ENCODE measurements around the gene NDUFAF4.

The NDUFAF4 gene

DNA sequence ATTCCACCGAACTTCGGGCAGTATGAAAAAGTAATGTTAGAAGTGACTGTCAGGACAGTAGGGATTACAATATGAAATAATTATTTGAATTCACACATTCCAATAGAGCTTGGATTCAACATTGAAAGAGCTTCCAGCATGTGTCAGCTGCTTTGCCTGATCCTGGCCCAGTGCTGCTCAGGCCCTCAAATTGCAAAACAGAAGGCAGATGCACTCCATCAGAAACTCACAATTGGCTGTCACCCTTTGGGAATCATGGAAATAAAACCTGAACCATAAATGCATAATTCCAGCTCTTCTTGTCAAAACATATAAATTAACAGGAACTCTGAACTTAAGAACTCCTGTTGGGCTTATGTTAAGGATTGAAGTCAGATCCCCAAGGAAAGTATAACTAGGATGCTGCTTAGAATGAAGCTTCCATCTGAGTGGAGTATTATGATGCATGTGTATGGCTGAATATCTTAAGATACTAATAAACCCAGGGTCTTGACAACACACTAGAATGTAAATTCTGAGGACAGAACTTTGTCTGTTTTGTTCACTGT is 1.8 kb upstream of the NDUFAF4 start:
- Histone ChIP-seq H3K27ac (replicated peaks) (no peak overlapping the region), H3K27me3 (ENCODE audit: insufficient read depth, poor library complexity, severe bottlenecking) (no peaks in the 10 kb centered on the region), H3K4me3 (replicated peaks; ENCODE audit: insufficient read depth, low read length) (no peak overlapping the region)
- no peak for DNase-seq (ENCODE audit: low read depth in 1 of 2, low spot score in 1 of 2)
- TF ChIP-seq SPI1 (IDR thresholded peaks at IDR 0.05; ENCODE audit: borderline replicate concordance, low read depth) = no peak
- TF ChIP-seq, protein P1, sequence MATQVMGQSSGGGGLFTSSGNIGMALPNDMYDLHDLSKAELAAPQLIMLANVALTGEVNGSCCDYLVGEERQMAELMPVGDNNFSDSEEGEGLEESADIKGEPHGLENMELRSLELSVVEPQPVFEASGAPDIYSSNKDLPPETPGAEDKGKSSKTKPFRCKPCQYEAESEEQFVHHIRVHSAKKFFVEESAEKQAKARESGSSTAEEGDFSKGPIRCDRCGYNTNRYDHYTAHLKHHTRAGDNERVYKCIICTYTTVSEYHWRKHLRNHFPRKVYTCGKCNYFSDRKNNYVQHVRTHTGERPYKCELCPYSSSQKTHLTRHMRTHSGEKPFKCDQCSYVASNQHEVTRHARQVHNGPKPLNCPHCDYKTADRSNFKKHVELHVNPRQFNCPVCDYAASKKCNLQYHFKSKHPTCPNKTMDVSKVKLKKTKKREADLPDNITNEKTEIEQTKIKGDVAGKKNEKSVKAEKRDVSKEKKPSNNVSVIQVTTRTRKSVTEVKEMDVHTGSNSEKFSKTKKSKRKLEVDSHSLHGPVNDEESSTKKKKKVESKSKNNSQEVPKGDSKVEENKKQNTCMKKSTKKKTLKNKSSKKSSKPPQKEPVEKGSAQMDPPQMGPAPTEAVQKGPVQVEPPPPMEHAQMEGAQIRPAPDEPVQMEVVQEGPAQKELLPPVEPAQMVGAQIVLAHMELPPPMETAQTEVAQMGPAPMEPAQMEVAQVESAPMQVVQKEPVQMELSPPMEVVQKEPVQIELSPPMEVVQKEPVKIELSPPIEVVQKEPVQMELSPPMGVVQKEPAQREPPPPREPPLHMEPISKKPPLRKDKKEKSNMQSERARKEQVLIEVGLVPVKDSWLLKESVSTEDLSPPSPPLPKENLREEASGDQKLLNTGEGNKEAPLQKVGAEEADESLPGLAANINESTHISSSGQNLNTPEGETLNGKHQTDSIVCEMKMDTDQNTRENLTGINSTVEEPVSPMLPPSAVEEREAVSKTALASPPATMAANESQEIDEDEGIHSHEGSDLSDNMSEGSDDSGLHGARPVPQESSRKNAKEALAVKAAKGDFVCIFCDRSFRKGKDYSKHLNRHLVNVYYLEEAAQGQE (IDR thresholded peaks at IDR 0.05; ENCODE audit: insufficient replicate concordance, low read depth) = no peak
- TF ChIP-seq, protein P2, sequence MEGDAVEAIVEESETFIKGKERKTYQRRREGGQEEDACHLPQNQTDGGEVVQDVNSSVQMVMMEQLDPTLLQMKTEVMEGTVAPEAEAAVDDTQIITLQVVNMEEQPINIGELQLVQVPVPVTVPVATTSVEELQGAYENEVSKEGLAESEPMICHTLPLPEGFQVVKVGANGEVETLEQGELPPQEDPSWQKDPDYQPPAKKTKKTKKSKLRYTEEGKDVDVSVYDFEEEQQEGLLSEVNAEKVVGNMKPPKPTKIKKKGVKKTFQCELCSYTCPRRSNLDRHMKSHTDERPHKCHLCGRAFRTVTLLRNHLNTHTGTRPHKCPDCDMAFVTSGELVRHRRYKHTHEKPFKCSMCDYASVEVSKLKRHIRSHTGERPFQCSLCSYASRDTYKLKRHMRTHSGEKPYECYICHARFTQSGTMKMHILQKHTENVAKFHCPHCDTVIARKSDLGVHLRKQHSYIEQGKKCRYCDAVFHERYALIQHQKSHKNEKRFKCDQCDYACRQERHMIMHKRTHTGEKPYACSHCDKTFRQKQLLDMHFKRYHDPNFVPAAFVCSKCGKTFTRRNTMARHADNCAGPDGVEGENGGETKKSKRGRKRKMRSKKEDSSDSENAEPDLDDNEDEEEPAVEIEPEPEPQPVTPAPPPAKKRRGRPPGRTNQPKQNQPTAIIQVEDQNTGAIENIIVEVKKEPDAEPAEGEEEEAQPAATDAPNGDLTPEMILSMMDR (IDR thresholded peaks at IDR 0.05; ENCODE audit: insufficient read depth, low read length) = no peak

DNA sequence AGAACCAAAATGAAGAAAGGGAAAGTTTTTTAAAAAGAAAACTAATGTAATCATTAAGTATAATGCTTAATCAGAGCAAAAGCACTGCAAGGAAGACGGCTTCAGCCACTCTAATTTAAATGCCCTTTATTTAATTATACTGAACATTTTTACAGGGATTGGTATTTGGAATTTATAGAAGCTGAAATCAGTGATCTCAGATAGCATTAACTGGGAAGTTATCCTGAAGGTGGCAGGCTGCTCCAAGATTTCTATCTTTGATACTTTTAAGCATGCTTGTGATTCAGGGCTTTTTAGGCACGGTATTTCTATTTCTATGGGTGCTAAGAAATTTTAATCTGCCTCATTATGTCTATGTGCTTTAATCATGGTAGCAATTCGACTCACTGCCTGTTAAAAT is 1.3 kb upstream of the NDUFAF4 start:
- Histone ChIP-seq H3K4me3 (replicated peaks; ENCODE audit: insufficient read depth, low read length) (no peak overlapping the region), H3K27ac (replicated peaks) (peak overlapping the region; percentile 90; the same call in 1 of the 2 replicates)

DNA sequence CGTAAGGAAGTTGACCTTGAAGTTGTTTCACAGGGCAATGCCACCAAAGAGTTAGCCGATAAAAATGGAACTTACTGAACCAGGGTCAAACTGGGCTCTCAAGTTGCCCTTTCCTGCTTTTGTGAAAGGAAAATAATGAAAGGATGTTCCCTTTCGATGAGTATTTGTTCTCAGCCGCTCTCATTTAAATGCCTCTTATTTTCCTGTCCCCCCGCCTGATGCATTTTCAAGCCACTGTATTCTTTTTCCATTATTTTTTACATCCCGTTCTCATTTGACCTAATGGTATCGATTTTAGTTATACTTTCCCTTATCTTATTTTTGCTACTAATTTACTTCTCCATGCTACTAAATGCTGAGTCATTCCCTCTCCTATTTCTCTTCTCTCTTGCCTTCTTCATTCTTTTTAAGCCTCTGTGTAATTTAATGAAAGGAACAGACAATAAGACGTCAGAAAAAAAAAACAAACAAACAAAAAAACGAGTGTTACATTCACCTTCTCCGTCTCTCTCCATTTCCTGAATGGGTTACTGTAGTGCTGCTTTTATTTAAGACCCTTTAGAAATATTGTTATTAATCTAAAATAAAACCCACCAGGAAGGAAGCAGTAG is 655 bp upstream of the NDUFAF4 start:
- no peaks in the 10 kb centered on the region for H3K27me3 ChIP-seq (ENCODE audit: insufficient read depth, poor library complexity, severe bottlenecking)
- no peak for DNase-seq (ENCODE audit: low read depth in 1 of 2, low spot score in 1 of 2)
- peak overlapping the region; percentile 77 for H3K4me3 ChIP-seq (replicated peaks; ENCODE audit: insufficient read depth, low read length)
- TF ChIP-seq SPI1 (IDR thresholded peaks at IDR 0.05; ENCODE audit: borderline replicate concordance, low read depth) (no peak; the same call in 1 of the 2 replicates), GABPA (IDR thresholded peaks at IDR 0.05; ENCODE audit: low read depth) (peak; percentile 13; the same call in 1 of the 2 replicates)
- H3K27ac ChIP-seq (replicated peaks) = peak overlapping the region; percentile 90

More for the DNA sequence above, 1.3 kb upstream of the NDUFAF4 start:
- TF ChIP-seq GABPA (IDR thresholded peaks at IDR 0.05; ENCODE audit: low read depth) = no peak
- TF ChIP-seq, protein P2 (IDR thresholded peaks at IDR 0.05; ENCODE audit: insufficient read depth, low read length) = no peak
- TF ChIP-seq, protein P1 (IDR thresholded peaks at IDR 0.05; ENCODE audit: insufficient replicate concordance, low read depth) = no peak
- no peak for TF ChIP-seq SPI1 (IDR thresholded peaks at IDR 0.05; ENCODE audit: borderline replicate concordance, low read depth)
- no peak for TF ChIP-seq POLR2AphosphoS5 (IDR thresholded peaks at IDR 0.05; ENCODE audit: low read depth)
- no peaks in the 10 kb centered on the region for H3K27me3 ChIP-seq (ENCODE audit: insufficient read depth, poor library complexity, severe bottlenecking)
- peak in 1 of 2 experiments; percentile 13 for DNase-seq (ENCODE audit: low read depth in 1 of 2, low spot score in 1 of 2)

DNA sequence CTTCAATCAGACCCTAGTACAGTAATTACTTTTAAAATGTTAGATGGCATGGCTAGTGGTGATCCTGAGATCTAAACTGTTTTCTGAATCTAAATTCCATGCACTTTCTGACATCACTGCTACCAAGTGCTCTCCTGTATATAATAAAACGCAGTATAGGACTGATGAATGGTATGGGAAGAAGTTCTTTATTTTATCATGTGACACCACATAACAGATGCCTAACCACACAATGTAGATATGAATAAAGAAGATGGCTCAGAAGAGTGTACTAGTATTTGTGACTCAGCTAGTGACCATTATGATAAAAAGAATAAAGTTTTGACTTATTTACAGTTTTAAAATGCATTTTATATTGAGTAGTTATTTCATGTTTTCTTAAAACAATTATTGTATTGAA is 8.5 kb downstream of the NDUFAF4 start:
- Histone ChIP-seq H3K27ac (replicated peaks) (no peak overlapping the region), H3K27me3 (ENCODE audit: insufficient read depth, poor library complexity, severe bottlenecking) (no peaks in the 10 kb centered on the region), H3K4me3 (replicated peaks; ENCODE audit: insufficient read depth, low read length) (no peak overlapping the region)
- TF ChIP-seq, protein P2 (IDR thresholded peaks at IDR 0.05; ENCODE audit: insufficient read depth, low read length) = no peak
- no peak for TF ChIP-seq GABPA (IDR thresholded peaks at IDR 0.05; ENCODE audit: low read depth)
- TF ChIP-seq POLR2AphosphoS5 (IDR thresholded peaks at IDR 0.05; ENCODE audit: low read depth) = no peak
- TF ChIP-seq, protein P1 (IDR thresholded peaks at IDR 0.05; ENCODE audit: insufficient replicate concordance, low read depth) = no peak
- no peak for TF ChIP-seq SPI1 (IDR thresholded peaks at IDR 0.05; ENCODE audit: borderline replicate concordance, low read depth)
- DNase-seq (ENCODE audit: low read depth in 1 of 2, low spot score in 1 of 2) = no peak

Data from HL-60 (cell line).